ENCODE data around the gene SLC35F6. TPM values are rescaled to one million over a fixed set of nuclear protein-coding genes. Genes with fewer than 3 reads are reported as not detected.

Gene SLC35F6
- total and polyA plus RNA-seq, 4 donors, result 11.4 to 30.7 (median 19.0) TPM

DNA sequence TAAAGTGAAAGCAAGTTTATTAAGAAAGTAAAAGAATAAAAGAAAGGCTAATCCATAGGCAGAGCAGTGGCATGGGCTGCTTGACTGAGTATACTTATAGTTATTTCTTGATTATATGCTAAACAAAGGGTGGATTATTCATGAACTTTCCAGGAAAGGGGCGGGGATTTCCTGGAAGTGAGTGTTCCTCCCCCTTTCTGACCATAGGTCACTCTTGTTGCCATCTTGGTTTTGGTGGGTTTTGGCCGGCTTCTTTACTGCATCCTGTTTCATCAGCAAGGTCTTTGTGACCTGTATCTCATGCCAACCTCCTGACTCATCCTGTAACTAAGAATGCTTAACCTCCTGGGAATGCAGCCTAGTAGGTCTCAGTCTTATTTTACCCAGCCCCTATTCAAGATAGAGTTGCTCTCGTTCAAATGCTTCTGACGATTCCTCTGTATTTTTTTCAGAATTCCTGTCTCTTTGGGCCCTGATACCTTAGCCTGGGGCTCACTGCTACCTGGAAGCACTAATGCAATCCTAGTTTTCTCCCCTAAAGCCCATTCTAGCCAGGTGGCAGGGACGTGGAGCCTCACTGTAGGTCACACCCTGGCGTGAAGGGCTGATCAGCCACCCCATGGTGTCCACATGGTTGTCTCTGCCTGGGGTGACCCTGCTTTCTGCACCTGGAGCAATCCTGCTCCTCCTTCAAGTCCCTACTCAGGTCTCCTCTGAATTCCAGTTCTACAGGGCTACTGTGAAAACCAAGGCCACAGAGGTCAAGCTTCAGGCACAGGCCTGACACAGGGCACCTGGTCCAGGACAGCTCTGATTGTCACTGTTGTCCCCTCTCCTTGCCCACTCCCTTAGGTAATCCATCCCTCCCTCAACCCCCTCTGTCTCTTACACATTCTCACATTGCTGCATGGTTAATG is 6.0 kb upstream of the SLC35F6 start:
- H3K9ac ChIP-seq (ENCODE audit: low read depth in 1 of 2, low read length in 2 of 2), result no peak overlapping the region
- no peak for DNase-seq (ENCODE audit: low spot score)
- H3K27me3 ChIP-seq (ENCODE audit: control insufficient read depth in 4 of 4, insufficient read depth in 4 of 4, low read length in 3 of 4), result no peaks in the 10 kb centered on the region
- H3K27ac ChIP-seq (ENCODE audit: low read depth in 1 of 2, low read length in 2 of 2), result peak overlapping the region; percentile 27 to 62
- TF ChIP-seq JUND (IDR thresholded peaks at IDR 0.05), result peak; percentile 86 to 88
- peak; percentile 87 for TF ChIP-seq NR2F2 (IDR thresholded peaks at IDR 0.05)
- peak; percentile 61 for TF ChIP-seq YY1 (IDR thresholded peaks at IDR 0.05)
- peak in 1 of 2 donors; percentile 32 for TF ChIP-seq GABPA (IDR thresholded peaks at IDR 0.05 in 1 of 2, conservative IDR thresholded peaks at IDR 0.05 in 1 of 2)
- TF ChIP-seq FOXA2 (IDR thresholded peaks at IDR 0.05), result no peak
- TF ChIP-seq, protein P1, sequence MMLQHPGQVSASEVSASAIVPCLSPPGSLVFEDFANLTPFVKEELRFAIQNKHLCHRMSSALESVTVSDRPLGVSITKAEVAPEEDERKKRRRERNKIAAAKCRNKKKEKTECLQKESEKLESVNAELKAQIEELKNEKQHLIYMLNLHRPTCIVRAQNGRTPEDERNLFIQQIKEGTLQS (IDR thresholded peaks at IDR 0.05), result peak; percentile 81
- no peak for TF ChIP-seq FOXA1 (IDR thresholded peaks at IDR 0.05)
- peak; percentile 44 to 65 for TF ChIP-seq HNF4A (conservative IDR thresholded peaks at IDR 0.05)
- TF ChIP-seq, protein P2, sequence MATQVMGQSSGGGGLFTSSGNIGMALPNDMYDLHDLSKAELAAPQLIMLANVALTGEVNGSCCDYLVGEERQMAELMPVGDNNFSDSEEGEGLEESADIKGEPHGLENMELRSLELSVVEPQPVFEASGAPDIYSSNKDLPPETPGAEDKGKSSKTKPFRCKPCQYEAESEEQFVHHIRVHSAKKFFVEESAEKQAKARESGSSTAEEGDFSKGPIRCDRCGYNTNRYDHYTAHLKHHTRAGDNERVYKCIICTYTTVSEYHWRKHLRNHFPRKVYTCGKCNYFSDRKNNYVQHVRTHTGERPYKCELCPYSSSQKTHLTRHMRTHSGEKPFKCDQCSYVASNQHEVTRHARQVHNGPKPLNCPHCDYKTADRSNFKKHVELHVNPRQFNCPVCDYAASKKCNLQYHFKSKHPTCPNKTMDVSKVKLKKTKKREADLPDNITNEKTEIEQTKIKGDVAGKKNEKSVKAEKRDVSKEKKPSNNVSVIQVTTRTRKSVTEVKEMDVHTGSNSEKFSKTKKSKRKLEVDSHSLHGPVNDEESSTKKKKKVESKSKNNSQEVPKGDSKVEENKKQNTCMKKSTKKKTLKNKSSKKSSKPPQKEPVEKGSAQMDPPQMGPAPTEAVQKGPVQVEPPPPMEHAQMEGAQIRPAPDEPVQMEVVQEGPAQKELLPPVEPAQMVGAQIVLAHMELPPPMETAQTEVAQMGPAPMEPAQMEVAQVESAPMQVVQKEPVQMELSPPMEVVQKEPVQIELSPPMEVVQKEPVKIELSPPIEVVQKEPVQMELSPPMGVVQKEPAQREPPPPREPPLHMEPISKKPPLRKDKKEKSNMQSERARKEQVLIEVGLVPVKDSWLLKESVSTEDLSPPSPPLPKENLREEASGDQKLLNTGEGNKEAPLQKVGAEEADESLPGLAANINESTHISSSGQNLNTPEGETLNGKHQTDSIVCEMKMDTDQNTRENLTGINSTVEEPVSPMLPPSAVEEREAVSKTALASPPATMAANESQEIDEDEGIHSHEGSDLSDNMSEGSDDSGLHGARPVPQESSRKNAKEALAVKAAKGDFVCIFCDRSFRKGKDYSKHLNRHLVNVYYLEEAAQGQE (IDR thresholded peaks at IDR 0.05), result peak; percentile 25
- TF ChIP-seq, protein P3, sequence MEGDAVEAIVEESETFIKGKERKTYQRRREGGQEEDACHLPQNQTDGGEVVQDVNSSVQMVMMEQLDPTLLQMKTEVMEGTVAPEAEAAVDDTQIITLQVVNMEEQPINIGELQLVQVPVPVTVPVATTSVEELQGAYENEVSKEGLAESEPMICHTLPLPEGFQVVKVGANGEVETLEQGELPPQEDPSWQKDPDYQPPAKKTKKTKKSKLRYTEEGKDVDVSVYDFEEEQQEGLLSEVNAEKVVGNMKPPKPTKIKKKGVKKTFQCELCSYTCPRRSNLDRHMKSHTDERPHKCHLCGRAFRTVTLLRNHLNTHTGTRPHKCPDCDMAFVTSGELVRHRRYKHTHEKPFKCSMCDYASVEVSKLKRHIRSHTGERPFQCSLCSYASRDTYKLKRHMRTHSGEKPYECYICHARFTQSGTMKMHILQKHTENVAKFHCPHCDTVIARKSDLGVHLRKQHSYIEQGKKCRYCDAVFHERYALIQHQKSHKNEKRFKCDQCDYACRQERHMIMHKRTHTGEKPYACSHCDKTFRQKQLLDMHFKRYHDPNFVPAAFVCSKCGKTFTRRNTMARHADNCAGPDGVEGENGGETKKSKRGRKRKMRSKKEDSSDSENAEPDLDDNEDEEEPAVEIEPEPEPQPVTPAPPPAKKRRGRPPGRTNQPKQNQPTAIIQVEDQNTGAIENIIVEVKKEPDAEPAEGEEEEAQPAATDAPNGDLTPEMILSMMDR (IDR thresholded peaks at IDR 0.05; ENCODE audit: low read depth, low read length, missing input control), result no peak
- TF ChIP-seq EGR1 (IDR thresholded peaks at IDR 0.05; ENCODE audit: low read depth in 2 of 2), result peak in 1 of 2 donors; percentile 18
- peak; percentile 39 for TF ChIP-seq HNF4G (IDR thresholded peaks at IDR 0.05)
- TF ChIP-seq, protein P4, sequence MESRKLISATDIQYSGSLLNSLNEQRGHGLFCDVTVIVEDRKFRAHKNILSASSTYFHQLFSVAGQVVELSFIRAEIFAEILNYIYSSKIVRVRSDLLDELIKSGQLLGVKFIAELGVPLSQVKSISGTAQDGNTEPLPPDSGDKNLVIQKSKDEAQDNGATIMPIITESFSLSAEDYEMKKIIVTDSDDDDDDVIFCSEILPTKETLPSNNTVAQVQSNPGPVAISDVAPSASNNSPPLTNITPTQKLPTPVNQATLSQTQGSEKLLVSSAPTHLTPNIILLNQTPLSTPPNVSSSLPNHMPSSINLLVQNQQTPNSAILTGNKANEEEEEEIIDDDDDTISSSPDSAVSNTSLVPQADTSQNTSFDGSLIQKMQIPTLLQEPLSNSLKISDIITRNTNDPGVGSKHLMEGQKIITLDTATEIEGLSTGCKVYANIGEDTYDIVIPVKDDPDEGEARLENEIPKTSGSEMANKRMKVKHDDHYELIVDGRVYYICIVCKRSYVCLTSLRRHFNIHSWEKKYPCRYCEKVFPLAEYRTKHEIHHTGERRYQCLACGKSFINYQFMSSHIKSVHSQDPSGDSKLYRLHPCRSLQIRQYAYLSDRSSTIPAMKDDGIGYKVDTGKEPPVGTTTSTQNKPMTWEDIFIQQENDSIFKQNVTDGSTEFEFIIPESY (IDR thresholded peaks at IDR 0.05), result no peak
- TF ChIP-seq TAF1 (conservative IDR thresholded peaks at IDR 0.05), result no peak
- peak in 1 of 2 donors; percentile 9 for TF ChIP-seq RAD21 (IDR thresholded peaks at IDR 0.05)
- peak; percentile 76 for TF ChIP-seq SP1 (IDR thresholded peaks at IDR 0.05)
- peak; percentile 69 to 71 for TF ChIP-seq RXRA (IDR thresholded peaks at IDR 0.05)
- TF ChIP-seq, protein P5, sequence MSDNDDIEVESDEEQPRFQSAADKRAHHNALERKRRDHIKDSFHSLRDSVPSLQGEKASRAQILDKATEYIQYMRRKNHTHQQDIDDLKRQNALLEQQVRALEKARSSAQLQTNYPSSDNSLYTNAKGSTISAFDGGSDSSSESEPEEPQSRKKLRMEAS (IDR thresholded peaks at IDR 0.05), result no peak
- H3K4me1 ChIP-seq (ENCODE audit: control insufficient read depth in 4 of 4, insufficient read depth in 4 of 4, low read length in 3 of 4), result peaks cover 0 to 6% (median 0%) of the 10 kb centered on the region in 4 donors
- WGBS, result 72% methylated on average over 6 of the region's 6 CpGs
- no peaks in the 10 kb centered on the region for H3K9me3 ChIP-seq (ENCODE audit: control insufficient read depth in 4 of 4, low read length in 3 of 4)
- H3K36me3 ChIP-seq (ENCODE audit: control insufficient read depth in 4 of 4, insufficient read depth in 3 of 4, low read depth in 1 of 4, low read length in 3 of 4), result no peaks in the 10 kb centered on the region
- H3K4me3 ChIP-seq (ENCODE audit: low read depth in 1 of 3, low read length in 3 of 3), result no peak overlapping the region
